Endodermal cell (in vitro differentiated cells): ENCODE data around the gene PTPRR. TPM values are rescaled to one million over a fixed set of nuclear protein-coding genes. Genes with fewer than 3 reads are reported as not detected.

Source experiments
- DNase-seq: peaks from one replicate; pipeline ENCODE4 v3.0.0-alpha.2; 2017
- H3K27ac ChIP-seq: 2 replicates; pipeline ENCODE4 v1.5.1; 2013; ENCODE audit warnings: mild to moderate bottlenecking, low read depth, low read length, moderate library complexity
- H3K27me3 ChIP-seq: 2 replicates; pipeline ENCODE4 v1.6.1; 2013; ENCODE audit warnings: mild to moderate bottlenecking, low read length, moderate library complexity; ENCODE audit not compliant: insufficient read depth, control insufficient read depth, poor library complexity, severe bottlenecking
- H3K36me3 ChIP-seq: 2 replicates; pipeline ENCODE4 v1.7.0; 2013; ENCODE audit warnings: mild to moderate bottlenecking, low read length, moderate library complexity; ENCODE audit not compliant: control insufficient read depth, insufficient read depth
- H3K4me1 ChIP-seq: one replicate; pipeline ENCODE4 v1.7.0; 2013; ENCODE audit warnings: low read length; ENCODE audit not compliant: control insufficient read depth, insufficient read depth
- H3K4me3 ChIP-seq: 2 replicates; pipeline ENCODE4 v1.5.1; 2013; ENCODE audit warnings: mild to moderate bottlenecking, low read length, moderate library complexity
- H3K9ac ChIP-seq: 2 replicates; pipeline ENCODE4 v1.6.1; 2013; ENCODE audit warnings: mild to moderate bottlenecking, low read length, moderate library complexity; ENCODE audit not compliant: poor library complexity, severe bottlenecking; ENCODE audit errors: extremely low read depth
- H3K9me3 ChIP-seq: 2 replicates; pipeline ENCODE4 v1.6.1; 2013; ENCODE audit warnings: mild to moderate bottlenecking, low read length, moderate library complexity; ENCODE audit not compliant: control insufficient read depth
- H3K27ac Mint-ChIP-seq: 2 replicates; pipeline ENCODE4 v1.8.0; 2020; ENCODE audit warnings: mixed read lengths
- H3K27me3 Mint-ChIP-seq: 2 replicates; pipeline ENCODE4 v1.8.0; 2021; ENCODE audit warnings: mild to moderate bottlenecking, mixed read lengths; ENCODE audit not compliant: insufficient read depth
- H3K36me3 Mint-ChIP-seq: 2 replicates; pipeline ENCODE4 v1.8.0; 2020; ENCODE audit warnings: low read depth, mixed read lengths
- H3K4me1 Mint-ChIP-seq: 2 replicates; pipeline ENCODE4 v1.8.0; 2020; ENCODE audit warnings: mixed read lengths
- H3K4me3 Mint-ChIP-seq: 2 replicates; pipeline ENCODE4 v1.8.0; 2020; ENCODE audit warnings: mild to moderate bottlenecking, moderate library complexity, mixed read lengths
- H3K9me3 Mint-ChIP-seq: 2 replicates; pipeline ENCODE4 v1.8.0; 2020; ENCODE audit warnings: mild to moderate bottlenecking, mixed read lengths
- WGBS, 2 experiments: methylation state at CpG; one replicate each; pipeline versions ENCODE4 v1.1.5 to v1.1.7; 2013; ENCODE audit warnings: missing lambda C conversion rate in 2 of 2, mixed read lengths in 1 of 2; ENCODE audit not compliant: insufficient coverage in 1 of 2, insufficient read length in 1 of 2; 5-methylcytosine and 5-hydroxymethylcytosine counted together
- total RNA-seq, 2 donors: library from RNA; stranded (reverse); fragmentation: NEBNext Ultra II Directional in 1 of 2; extraction: Animal tissue kit (Norgen Biotek cat#: 25700) in 1 of 2; gene quantifications; 2 replicates in 1 of 2; 3 replicates in 1 of 2; pipeline ENCODE4 v1.2.1, GENCODE V29; 2021
- TF ChIP-seq, protein P1 (sequence below): fragments of 200-600 bp; sonication (generic); conservative IDR thresholded peaks from 2 replicates; pipeline ENCODE4 v1.5.0; 2021; ENCODE audit warnings: antibody characterized with exemption, mild to moderate bottlenecking

The PTPRR gene
- total RNA-seq, 2 donors from 2014 or later: 0.27 to 0.40 TPM

DNA sequence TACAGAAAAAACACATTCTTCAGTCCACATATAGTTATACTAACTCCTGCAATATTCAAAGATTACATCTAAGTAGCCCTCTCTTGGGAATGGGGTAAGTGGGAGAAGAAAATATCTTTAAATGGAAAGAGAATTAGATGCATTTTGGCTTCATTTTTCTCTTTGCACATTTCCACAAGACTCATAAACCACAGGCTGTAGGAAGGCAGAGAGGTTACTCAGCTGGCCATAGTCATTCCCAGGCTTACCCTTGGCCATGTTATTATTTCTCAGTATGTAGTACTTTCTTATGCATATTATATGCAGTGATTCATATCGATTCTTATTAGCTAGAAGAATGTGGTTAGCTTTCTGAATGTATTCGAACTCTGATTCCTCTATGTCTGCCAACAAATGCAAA, 92.2 kb downstream of the PTPRR start:
- Histone ChIP-seq H3K36me3 (no peaks in the 10 kb centered on the region), H3K4me3 (no peak overlapping the region), H3K9ac (no peak overlapping the region), H3K4me1 (peaks cover 3% of the 10 kb centered on the region), H3K27me3 (no peaks in the 10 kb centered on the region), H3K27ac (no peak overlapping the region), H3K9me3 (no peaks in the 10 kb centered on the region)
- no peak overlapping the region for H3K4me3 Mint-ChIP-seq
- 100% methylated on average over 1 to 2 of the region's 2 CpGs for WGBS, 2 experiments
- H3K27me3 Mint-ChIP-seq: peaks cover 3% of the 10 kb centered on the region
- TF ChIP-seq, protein P1, sequence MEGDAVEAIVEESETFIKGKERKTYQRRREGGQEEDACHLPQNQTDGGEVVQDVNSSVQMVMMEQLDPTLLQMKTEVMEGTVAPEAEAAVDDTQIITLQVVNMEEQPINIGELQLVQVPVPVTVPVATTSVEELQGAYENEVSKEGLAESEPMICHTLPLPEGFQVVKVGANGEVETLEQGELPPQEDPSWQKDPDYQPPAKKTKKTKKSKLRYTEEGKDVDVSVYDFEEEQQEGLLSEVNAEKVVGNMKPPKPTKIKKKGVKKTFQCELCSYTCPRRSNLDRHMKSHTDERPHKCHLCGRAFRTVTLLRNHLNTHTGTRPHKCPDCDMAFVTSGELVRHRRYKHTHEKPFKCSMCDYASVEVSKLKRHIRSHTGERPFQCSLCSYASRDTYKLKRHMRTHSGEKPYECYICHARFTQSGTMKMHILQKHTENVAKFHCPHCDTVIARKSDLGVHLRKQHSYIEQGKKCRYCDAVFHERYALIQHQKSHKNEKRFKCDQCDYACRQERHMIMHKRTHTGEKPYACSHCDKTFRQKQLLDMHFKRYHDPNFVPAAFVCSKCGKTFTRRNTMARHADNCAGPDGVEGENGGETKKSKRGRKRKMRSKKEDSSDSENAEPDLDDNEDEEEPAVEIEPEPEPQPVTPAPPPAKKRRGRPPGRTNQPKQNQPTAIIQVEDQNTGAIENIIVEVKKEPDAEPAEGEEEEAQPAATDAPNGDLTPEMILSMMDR: no peak
- no peaks in the 10 kb centered on the region for H3K9me3 Mint-ChIP-seq
- no peaks in the 10 kb centered on the region for H3K36me3 Mint-ChIP-seq
- H3K27ac Mint-ChIP-seq: no peak overlapping the region
- no peak for DNase-seq
- peaks cover 32% of the 10 kb centered on the region for H3K4me1 Mint-ChIP-seq

DNA sequence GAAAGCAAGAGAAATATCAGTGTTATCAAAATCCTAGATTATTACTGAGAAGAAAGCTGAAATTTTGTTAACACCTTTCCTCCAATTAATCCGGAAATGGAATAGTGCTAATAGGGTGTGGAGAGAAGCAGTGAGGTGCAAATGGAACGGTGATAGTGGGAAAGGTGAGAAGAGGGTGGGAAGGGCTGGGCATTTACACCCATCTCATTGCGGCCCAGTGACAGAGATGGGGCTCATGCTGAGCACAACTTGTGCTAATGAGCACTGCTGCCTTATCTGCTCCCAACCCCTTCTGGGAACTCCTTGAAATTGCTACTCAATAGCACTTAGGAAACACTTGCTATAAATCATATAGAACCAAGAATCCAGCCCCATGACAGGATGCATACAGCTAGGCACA, 94.4 kb downstream of the PTPRR start:
- Histone ChIP-seq H3K9ac (no peak overlapping the region), H3K9me3 (peaks cover 2% of the 10 kb centered on the region), H3K4me1 (no peaks in the 10 kb centered on the region), H3K27me3 (no peaks in the 10 kb centered on the region), H3K27ac (no peak overlapping the region), H3K4me3 (no peak overlapping the region), H3K36me3 (no peaks in the 10 kb centered on the region)
- Mint-ChIP-seq H3K4me1 (peaks cover 26% of the 10 kb centered on the region), H3K27ac (no peak overlapping the region), H3K27me3 (no peaks in the 10 kb centered on the region), H3K9me3 (no peaks in the 10 kb centered on the region), H3K4me3 (no peak overlapping the region), H3K36me3 (no peaks in the 10 kb centered on the region)
- TF ChIP-seq, protein P1: no peak
- WGBS, 2 experiments: 41% methylated on average over 3 of the region's 3 CpGs; no CpG with 5 or more reads in 1 of the 2 experiments
- peak; percentile 91 for DNase-seq

DNA sequence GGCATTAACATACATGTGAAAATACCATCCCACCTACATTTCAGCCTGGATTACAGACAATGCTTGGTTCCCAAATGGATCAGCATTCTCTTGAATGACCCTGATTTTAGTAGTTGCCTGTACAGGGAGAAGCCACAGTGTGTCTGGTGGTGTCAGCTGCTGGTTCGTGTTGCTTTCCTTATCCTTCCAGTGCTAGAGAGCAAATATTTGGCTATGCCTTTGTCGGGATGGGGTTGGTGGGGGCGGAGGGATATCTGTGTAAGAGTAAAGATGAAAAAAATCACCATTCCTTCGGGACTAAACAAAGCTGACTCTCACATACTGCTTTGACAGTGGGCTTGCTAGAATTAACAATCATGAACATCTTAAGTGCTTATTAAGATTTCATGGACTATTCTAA, 96.0 kb downstream of the PTPRR start:
- WGBS, 2 experiments: 78 to 90% methylated on average over 2 to 4 of the region's 4 CpGs
- Mint-ChIP-seq H3K9me3 (peaks cover 12% of the 10 kb centered on the region), H3K27me3 (no peaks in the 10 kb centered on the region), H3K4me1 (peaks cover 25% of the 10 kb centered on the region), H3K27ac (no peak overlapping the region), H3K36me3 (no peaks in the 10 kb centered on the region), H3K4me3 (no peak overlapping the region)
- Histone ChIP-seq H3K27me3 (no peaks in the 10 kb centered on the region), H3K4me1 (no peaks in the 10 kb centered on the region), H3K4me3 (no peak overlapping the region), H3K27ac (no peak overlapping the region), H3K9me3 (peaks cover 11% of the 10 kb centered on the region), H3K9ac (no peak overlapping the region), H3K36me3 (no peaks in the 10 kb centered on the region)
- DNase-seq: no peak
- TF ChIP-seq, protein P1: no peak
